Right ventricle myocardium inferior (tissue), 1 donor: ENCODE data around the gene CHRNA4. TPM values are rescaled to one million over a fixed set of nuclear protein-coding genes. Genes with fewer than 3 reads are reported as not detected.

Experiments
- ATAC-seq: fragments of 200-7000 bp; cut with Tn5 transposase; one replicate; pipeline ENCODE4 v1.9.1; 2020; ENCODE audit warnings: mild to moderate bottlenecking, moderate library complexity
- DNase-seq: peaks from one replicate; pipeline ENCODE4 v3.0.0; 2021; ENCODE audit errors: missing footprints
- intact Hi-C: fragments of 100-400 bp; cut with DNase I; formaldehyde crosslinking; loops from one replicate; pipeline ENCODE4 v1.11.0; 2022
- total RNA-seq: library from RNA; stranded (reverse); fragmentation: NEBNext Ultra II Directional; extraction: Animal tissue kit (Norgen Biotek cat#: 25700); gene quantifications from one replicate; pipeline ENCODE4 v1.2.1, GENCODE V29; 2021
- donor health status: DM: no; HTN: yes; CAD: no; lungs with severe emphysema.

The CHRNA4 gene
- total RNA-seq, 1 donor from 2014 or later = 2.3 TPM

- intact Hi-C loops = no loop called here
- ATAC-seq (no peak), DNase-seq (no peak)
These were observed 38.6 kb upstream of the CHRNA4 start for GRCh38 chr20:63399596-63400375.

DNA sequence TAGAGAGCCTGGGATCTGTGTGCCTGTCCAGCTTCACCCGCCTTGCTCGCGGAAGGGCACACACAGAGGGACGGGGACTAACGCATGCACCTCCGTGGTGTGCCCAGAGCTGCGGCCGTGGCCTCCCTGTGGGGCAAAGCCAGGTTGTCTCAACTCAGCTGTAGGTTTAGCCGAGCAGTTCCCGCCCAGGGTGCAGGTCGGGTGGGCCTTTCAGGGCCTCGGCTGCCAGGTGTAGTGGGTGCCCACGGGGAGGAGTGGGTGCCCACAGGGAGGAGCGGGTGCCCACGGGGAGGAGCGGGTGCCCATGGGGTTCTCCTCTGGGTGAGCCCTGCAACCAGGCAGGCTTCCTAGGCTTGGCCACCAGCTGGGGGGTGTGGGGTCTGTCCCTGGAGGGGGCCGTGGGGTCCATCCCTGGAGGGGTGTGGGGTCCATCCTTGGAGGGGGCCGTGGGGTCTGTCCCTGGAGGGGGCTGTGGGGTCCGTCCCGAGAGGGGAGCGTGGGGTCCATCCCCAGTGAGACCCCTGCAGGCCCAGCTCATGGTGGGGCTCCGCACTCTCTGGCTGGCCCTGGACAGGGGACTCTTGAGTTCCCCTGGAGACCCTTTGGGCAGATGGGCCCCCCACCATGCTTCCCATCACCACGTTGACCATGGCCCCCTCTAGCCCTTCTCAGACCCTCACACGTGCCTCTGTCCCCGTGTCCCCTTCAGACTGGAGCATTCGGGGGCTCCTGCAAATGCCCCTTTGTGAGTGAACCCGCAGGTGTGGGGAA lies 37.8 kb upstream of the CHRNA4 start:
- no peak for ATAC-seq
- intact Hi-C loops = no loop called here
- no peak for DNase-seq

DNA sequence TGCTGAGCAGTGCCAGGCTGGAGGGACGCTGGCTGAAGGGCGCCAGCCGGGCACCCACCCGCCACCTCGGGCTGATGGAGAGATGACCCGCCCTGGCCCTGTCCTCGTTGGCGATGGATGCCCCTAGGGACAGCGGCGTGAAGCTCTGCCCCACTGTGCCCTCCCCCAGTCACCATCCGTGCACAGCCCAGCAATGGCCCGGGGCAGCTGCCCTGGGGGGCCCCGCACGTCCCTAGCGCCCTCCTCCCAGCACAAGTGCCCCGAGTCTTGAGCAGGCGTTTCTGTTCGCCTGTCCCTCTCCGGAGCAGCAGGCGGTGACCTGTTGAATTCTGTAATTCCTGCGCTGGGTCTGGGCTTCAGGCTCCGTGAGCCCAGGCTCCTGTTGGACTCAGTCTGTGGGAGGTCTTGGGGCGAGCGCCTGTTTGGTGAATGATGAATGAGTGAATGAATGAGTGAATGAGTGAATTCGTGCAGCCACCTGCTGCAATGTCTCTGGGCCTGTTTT lies 36.8 kb upstream of the CHRNA4 start:
- intact Hi-C loops = no loop called here
- ATAC-seq (no peak), DNase-seq (no peak)

DNA sequence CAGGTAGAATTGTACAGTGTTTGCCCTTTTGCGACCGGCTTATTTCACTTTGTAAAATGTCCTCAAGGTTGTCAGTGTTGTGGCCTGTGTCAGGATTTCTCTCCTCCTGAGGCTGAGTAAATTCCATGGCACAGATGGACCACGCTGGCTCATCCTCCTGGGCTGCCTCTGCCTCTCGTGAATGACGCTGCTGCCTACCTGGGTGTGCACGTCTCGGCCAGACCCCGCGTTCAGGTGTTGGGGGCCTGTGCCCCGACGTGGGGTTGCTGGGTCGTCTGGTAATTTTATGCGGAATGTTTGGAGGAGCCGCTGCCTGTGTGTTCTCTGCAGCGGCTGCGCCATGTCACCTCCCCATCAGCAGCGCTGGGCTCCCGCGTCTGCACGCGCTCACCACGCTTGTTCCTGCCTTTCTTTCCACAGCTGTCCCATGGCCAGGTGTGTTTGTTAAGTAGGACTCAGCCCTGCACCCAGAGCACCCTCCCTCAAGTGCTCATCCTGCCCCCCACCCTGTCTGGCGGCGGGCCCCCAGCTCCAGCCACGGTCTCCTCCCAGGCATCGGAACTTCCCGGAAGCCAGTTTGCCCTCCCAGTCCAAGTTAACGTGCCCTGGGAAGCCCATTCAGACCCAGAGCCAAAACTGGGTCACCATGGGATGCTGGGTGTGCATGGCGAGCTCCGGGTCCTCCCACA lies 36.1 kb upstream of the CHRNA4 start:
- DNase-seq (no peak), ATAC-seq (no peak)
- intact Hi-C loops = no loop called here

DNA sequence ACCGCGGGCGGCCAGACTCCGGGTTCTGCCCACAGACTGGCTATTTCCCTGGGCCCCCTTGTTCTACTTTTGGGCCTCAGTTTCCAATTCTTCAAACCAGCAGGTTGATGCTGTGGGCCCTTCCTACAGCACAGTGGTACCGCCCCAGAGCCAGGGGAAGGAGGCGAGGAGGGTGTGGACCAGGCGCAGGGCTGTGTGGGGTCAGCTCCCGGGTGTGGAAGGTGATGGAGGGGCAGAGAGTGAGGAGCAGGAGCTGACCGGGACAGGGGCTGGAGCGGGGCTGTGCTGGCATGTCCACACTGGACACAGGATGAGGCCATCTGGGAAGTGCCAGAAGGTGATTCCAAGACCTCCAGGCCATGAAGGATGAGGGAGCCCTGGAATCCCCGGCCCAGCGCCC lies 35.2 kb upstream of the CHRNA4 start:
- ATAC-seq (no peak), DNase-seq (no peak)
- intact Hi-C loops = no loop called here

- DNase-seq (no peak), ATAC-seq (no peak)
- intact Hi-C loops = no loop called here
These were observed 34.6 kb upstream of the CHRNA4 start for GRCh38 chr20:63395723-63396122.

DNA sequence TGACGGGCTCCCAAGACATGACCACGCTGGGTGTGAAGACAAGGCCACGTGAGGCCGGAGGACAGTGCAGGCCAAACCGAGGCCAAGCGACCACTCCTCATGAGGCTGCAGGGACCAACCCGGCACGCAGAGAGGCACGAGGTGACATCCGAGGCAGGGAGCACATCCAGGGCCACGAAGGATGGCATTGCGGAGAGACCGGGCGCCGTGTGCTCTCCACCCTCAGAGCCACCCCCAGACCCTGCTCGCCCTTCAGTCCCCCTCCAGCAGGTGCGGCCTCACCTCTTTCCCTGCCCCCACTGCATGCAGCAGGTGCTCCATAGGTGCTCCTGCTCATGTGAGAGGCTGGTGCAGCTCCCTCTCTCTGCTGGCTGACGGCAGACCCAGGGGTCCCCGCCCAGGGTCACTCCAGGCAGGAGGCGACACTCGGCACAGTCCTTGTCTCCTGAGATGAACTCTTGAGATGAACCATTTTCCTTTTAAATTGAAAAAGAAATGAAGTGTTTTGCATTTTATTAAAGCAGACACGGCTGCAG lies 33.8 kb upstream of the CHRNA4 start:
- no peak for ATAC-seq
- intact Hi-C loops = no loop called here
- no peak for DNase-seq

- ATAC-seq (no peak), DNase-seq (no peak)
- intact Hi-C loops = no loop called here
These were observed 33.1 kb upstream of the CHRNA4 start for GRCh38 chr20:63394069-63394919.

DNA sequence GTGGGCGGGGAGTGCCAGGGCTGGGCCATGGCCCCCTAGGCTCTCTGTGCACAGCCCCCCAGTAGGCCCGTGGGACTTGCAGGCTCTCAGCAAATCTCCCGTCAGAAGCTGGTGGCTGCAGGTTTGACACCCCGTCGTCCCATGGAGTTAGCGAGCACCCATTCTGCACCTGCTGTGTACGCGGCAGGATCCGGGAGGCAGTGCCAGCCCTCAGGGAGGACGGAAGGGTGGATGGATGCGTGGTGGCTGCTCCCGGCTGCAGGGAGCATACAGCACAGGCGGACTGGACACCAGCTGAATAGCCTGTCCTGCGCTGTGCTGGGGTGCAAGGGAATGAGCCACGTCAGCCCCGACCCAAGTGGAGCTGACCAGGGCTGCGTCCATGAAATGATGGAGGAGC lies 32.4 kb upstream of the CHRNA4 start:
- ATAC-seq (no peak), DNase-seq (no peak)
- intact Hi-C loops = no loop called here

- ATAC-seq (no peak), DNase-seq (no peak)
- intact Hi-C loops = no loop called here
These were observed 31.6 kb upstream of the CHRNA4 start for GRCh38 chr20:63392465-63393365.

DNA sequence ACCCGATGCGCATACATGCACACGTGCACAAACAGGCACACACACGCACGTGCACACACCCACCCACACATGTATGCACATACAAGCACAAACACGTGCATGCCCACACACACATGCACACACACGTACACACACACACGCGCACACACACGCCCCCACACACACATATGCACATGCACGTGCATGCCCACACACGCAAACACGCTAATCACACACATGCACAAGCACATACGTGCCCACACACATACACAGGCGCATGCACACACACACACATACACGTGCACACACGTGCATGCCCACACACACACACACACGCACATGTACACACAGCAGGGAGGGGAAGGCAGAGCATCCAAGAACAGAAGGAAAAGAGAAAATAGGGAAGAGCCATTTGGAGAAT lies 26.8 kb upstream of the CHRNA4 start:
- ATAC-seq (no peak), DNase-seq (no peak)
- intact Hi-C loops = no loop called here

DNA sequence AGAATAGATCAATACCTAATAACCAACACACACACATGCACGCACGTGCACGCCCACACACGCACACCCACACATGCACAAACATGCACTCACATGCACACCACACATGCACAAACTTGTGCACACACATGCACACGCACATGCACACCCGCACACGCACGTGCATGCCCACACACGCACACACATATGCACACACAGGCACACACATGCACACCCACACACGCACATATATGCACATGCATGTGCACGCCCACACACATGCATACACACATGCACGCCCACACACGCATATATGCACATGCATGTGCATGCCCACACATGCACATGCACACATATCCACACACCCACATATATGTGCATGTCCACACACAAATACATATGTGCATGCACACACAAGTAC lies 26.2 kb upstream of the CHRNA4 start:
- intact Hi-C loops = no loop called here
- no peak for ATAC-seq
- no peak for DNase-seq

- no peak for ATAC-seq
- DNase-seq = no peak
- intact Hi-C loops = no loop called here
These were observed 25.3 kb upstream of the CHRNA4 start for GRCh38 chr20:63386491-63386890.

GRCh38 chr20:63385819-63386218 lies 24.7 kb upstream of the CHRNA4 start:
- DNase-seq (no peak), ATAC-seq (no peak)
- intact Hi-C loops = no loop called here

GRCh38 chr20:63384336-63384735 lies 23.2 kb upstream of the CHRNA4 start:
- DNase-seq (no peak), ATAC-seq (no peak)
- intact Hi-C loops = no loop called here

DNA sequence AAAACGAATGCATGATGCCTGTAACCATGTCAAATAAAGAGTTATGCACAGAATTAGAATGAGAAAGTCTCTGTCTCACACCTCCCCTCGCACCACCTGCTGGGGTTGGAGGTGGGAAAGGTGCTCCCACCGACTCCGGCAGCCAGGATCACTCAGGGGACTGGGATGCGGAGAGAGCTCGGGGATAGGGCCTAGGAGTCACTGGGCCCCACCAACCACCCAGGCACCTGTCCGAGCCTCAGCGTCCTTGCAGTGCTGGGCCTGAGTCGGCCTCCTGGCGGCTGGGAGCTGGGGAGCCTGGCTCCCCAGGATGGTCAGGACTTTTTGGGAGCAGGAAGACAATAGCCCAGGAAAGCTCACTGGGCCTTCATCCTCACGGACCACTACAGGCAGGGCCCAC lies 22.4 kb upstream of the CHRNA4 start:
- DNase-seq (no peak), ATAC-seq (no peak)
- intact Hi-C loops = no loop called here

DNA sequence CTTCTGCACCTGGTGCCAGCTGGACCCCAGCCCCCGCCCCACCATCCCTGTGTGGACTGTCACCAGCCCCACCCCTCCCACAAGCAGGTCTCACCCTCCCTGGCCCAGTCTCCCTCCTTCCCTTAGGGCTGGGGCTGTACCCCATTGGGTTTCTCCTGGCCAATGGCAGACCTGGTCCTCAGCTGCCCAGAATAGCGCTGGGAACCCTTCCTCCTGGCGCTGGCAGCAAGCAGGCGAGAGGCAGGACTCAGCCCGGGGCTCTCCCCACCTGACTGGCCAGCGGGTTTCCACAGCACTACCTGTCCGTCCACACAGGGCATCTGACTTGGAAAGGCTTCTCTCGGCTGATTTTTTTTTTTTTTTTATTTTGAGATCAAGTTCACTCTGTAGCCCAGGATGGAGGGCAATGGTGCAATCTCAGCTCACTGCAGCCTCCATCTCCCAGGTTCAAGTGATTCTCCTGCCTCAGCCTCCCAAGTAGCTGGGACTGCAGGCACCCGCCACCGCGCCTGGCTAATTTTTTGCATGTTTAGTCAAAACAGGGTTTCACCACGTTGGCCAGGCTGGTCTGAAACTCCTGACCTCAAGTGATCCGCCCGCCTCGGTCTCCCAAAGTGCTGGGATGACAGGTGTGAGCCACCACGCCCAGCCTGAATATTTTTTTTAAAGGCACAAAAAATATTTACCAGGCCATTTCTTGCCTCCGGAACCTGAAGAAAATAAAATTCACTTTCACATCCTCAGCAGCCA lies 21.6 kb upstream of the CHRNA4 start:
- ATAC-seq = no peak
- intact Hi-C loops = no loop called here
- no peak for DNase-seq
